ENCODE data around the gene MATN1. TPM values are rescaled to one million over a fixed set of nuclear protein-coding genes. Genes with fewer than 3 reads are reported as not detected.
A peak's percentile ranks its signal among the peaks of the same experiment; 100 is the strongest.

Gene MATN1
- total RNA-seq, 1 experiment from 2014 or later, result 0.12 TPM

DNA sequence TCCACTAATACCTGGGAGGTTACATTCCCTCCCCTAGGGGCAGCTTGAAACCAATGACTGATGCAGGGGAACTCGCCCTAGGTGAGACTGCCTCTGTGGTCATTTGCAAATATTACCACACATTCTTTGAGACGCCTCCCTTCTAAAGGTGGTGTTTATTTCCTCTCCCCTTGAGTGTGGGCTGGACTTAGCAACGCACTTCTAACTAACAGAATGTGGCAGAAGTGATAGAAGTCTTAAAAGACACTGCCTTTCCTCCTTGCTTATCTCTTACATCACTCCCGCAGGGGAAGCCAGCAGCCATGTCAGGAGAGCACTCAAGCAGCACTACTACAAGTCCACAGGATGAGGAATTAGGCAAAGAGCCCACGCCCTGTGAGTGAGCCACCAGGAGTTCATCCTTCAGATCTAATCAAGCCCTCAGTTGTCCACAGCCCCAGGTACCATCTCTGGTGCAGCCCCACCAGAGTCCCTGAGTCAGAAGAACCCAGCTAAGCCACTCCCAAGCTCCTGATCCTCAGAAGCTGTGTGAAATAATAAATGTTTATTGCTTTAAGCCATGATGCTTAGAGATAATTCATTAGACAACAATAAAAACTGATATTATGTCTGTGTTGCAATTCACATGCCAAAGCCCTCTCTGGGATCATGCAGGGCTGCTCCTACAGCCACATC is 14.8 kb upstream of the MATN1 start:
- ATAC-seq, result no peak; the same call in 1 of the 2 replicates

DNA sequence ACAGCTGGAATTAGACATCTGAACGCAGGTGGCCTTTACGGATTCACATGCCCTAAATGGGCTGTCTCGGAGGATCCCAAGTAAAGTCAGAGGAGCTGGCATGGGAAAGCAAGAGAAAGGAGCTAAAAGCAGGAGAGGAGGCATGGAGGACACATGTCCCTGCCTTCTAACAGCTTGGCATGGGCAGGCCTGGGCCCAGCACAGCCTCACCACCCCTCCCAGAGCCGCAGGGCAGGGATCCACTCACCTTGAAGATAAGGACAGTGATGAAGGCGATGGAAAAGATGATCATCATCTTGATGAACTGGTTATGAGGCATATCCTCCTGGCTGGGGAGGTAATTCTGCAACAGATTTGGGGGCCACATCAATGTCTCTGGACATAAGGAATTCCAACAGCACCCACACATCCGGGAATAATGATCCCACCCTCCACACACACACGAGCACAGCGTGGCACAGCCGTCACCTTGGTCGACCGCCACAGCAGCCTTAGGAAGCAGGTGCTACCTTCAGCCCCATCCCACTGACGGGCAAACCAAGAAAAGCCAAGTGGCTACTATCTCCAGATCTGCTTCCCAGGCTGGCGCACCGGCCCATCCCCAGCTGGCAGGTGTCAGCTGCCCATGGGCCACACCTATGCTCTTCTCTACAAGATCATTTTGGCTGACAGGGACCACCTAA is 14.1 kb upstream of the MATN1 start:
- ATAC-seq, result no peak
- H2AFZ ChIP-seq (ENCODE audit: low read depth, low read length, poor library complexity, severe bottlenecking), result no peak overlapping the region
- H3K36me3 ChIP-seq (ENCODE audit: control insufficient read depth in 1 of 2, insufficient read depth in 2 of 2, low read length in 2 of 2), result no peaks in the 10 kb centered on the region
- TF ChIP-seq TCF7L2 (IDR thresholded peaks at IDR 0.05; ENCODE audit: borderline replicate concordance, extremely low read depth, insufficient read depth, insufficient read length) (no peak), SRF (IDR thresholded peaks at IDR 0.05; ENCODE audit: low read depth) (no peak), EZH2 (IDR thresholded peaks at IDR 0.05) (no peak), YY1 (IDR thresholded peaks at IDR 0.05; ENCODE audit: extremely low read depth, insufficient replicate concordance, low read depth, low read length) (no peak)
- no peak for DNase-seq (ENCODE audit: low read depth, low spot score)
- no TSS peak for BruUV-seq (replicated peaks)
- H3K4me3 ChIP-seq (replicated peaks in 1 of 2; ENCODE audit: low read depth in 1 of 2, low read length in 2 of 2), result no peak overlapping the region
- no peak overlapping the region for H3K27ac ChIP-seq (ENCODE audit: low read depth, low read length)
- no peaks in the 10 kb centered on the region for H3K27me3 ChIP-seq (ENCODE audit: insufficient read depth, low read length)
- H3K9me3 ChIP-seq (ENCODE audit: control insufficient read depth in 1 of 2, insufficient read depth in 1 of 2, low read depth in 1 of 2, low read length in 2 of 2), result no peaks in the 10 kb centered on the region
- H3K4me2 ChIP-seq (ENCODE audit: low read length), result no peak overlapping the region
- no peaks in the 10 kb centered on the region for H3K9me2 ChIP-seq (ENCODE audit: insufficient read depth)
- intact Hi-C loops (cut with micrococcal nuclease), result no loop called here
- ChIA-PET POLR2A (no interaction called here), RAD21 (ENCODE audit: low non-redundant PET in 1 of 2, low total read pairs in 2 of 2, uncharacterized antibody in 2 of 2, unreplicated experiment in 2 of 2) (no interaction called here), CTCF (interaction anchor here (0.8 kb wide), 1 partner anchor 42 kb away, joined by 3 read pairs; no protein-coding TSS in a partner anchor)
- peaks cover 0 to 11% of the 10 kb centered on the region in 2 experiments; a peak in 2 of 4 replicates for H3K4me1 ChIP-seq (ENCODE audit: control insufficient read depth in 1 of 2, insufficient read depth in 2 of 2, low read length in 2 of 2)
- H3K79me2 ChIP-seq (ENCODE audit: insufficient read depth, low read length), result no peaks in the 10 kb centered on the region
- no peak overlapping the region for H3K9ac ChIP-seq (ENCODE audit: low read length)
- no peaks in the 10 kb centered on the region for H4K20me1 ChIP-seq (ENCODE audit: insufficient read depth)

More for the DNA sequence above, 14.8 kb upstream of the MATN1 start:
- ChIA-PET POLR2A (no interaction called here), RAD21 (ENCODE audit: low non-redundant PET in 1 of 2, low total read pairs in 2 of 2, uncharacterized antibody in 2 of 2, unreplicated experiment in 2 of 2) (no interaction called here), CTCF (interaction anchor here (0.8 kb wide), 1 partner anchor 42 kb away, joined by 3 read pairs; no protein-coding TSS in a partner anchor)
- H3K4me2 ChIP-seq (ENCODE audit: low read length), result no peak overlapping the region
- no peak for TF ChIP-seq CEBPB (IDR thresholded peaks at IDR 0.05; ENCODE audit: low read depth)
- no peak for TF ChIP-seq SRF (IDR thresholded peaks at IDR 0.05; ENCODE audit: low read depth)
- no peak for TF ChIP-seq EZH2 (IDR thresholded peaks at IDR 0.05)
- no peak for TF ChIP-seq EGR1 (IDR thresholded peaks at IDR 0.05; ENCODE audit: low read depth)
- TF ChIP-seq, protein P1, sequence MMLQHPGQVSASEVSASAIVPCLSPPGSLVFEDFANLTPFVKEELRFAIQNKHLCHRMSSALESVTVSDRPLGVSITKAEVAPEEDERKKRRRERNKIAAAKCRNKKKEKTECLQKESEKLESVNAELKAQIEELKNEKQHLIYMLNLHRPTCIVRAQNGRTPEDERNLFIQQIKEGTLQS (IDR thresholded peaks at IDR 0.05), result no peak
- TF ChIP-seq SP1 (IDR thresholded peaks at IDR 0.05; ENCODE audit: low read depth), result no peak
- no peak for TF ChIP-seq JUND (IDR thresholded peaks at IDR 0.05)
- TF ChIP-seq TCF7L2 (IDR thresholded peaks at IDR 0.05; ENCODE audit: borderline replicate concordance, extremely low read depth, insufficient read depth, insufficient read length), result no peak
- TF ChIP-seq YY1 (IDR thresholded peaks at IDR 0.05; ENCODE audit: extremely low read depth, insufficient replicate concordance, low read depth, low read length), result peak; percentile 13
- no peaks in the 10 kb centered on the region for H3K79me2 ChIP-seq (ENCODE audit: insufficient read depth, low read length)
- peaks cover 0 to 11% of the 10 kb centered on the region in 2 experiments; a peak in 2 of 4 replicates for H3K4me1 ChIP-seq (ENCODE audit: control insufficient read depth in 1 of 2, insufficient read depth in 2 of 2, low read length in 2 of 2)
- BruUV-seq (replicated peaks), result no TSS peak
- no peaks in the 10 kb centered on the region for H3K9me3 ChIP-seq (ENCODE audit: control insufficient read depth in 1 of 2, insufficient read depth in 1 of 2, low read depth in 1 of 2, low read length in 2 of 2)
- no peak for DNase-seq (ENCODE audit: low read depth, low spot score)
- H3K9me2 ChIP-seq (ENCODE audit: insufficient read depth), result no peaks in the 10 kb centered on the region
- H3K4me3 ChIP-seq (replicated peaks in 1 of 2; ENCODE audit: low read depth in 1 of 2, low read length in 2 of 2), result no peak overlapping the region
- no peak overlapping the region for H3K27ac ChIP-seq (ENCODE audit: low read depth, low read length)
- H3K27me3 ChIP-seq (ENCODE audit: insufficient read depth, low read length), result no peaks in the 10 kb centered on the region
- H2AFZ ChIP-seq (ENCODE audit: low read depth, low read length, poor library complexity, severe bottlenecking), result no peak overlapping the region
- no peaks in the 10 kb centered on the region for H4K20me1 ChIP-seq (ENCODE audit: insufficient read depth)
- H3K9ac ChIP-seq (ENCODE audit: low read length), result no peak overlapping the region
- intact Hi-C loops (cut with micrococcal nuclease), result no loop called here
- H3K36me3 ChIP-seq (ENCODE audit: control insufficient read depth in 1 of 2, insufficient read depth in 2 of 2, low read length in 2 of 2), result no peaks in the 10 kb centered on the region
